Measurements from ENCODE around the gene TIGD6. TPM values are rescaled to one million over a fixed set of nuclear protein-coding genes. Genes with fewer than 3 reads are reported as not detected.
"Not testable (repeated sequence)": the region's sequence is repeated elsewhere in the genome, so short reads cannot be mapped to it uniquely, and the experiment has no call there.

Gene TIGD6
- total RNA-seq, 2 donors from 2014 or later: 3.8 to 4.7 TPM

DNA sequence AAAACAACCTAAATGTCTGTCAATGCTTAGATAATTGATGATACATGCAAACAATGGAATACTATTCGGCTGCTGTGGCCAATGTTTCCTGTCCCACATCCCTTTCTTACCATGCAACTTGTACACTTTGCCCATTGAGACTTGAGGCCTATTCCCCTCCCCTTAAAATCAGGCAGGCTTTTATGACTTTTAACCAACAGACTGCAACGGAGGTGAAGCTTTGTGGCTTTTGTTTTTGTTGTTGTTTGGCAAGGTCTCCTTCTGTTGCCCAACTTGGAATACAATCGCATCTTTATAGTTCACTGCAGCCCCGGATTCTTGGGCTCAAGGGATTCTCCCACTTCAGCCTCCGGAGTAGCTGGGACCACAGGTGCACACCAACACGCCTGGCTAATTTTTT, 45.7 kb downstream of the TIGD6 start:
- intact Hi-C loops (cut with DNase I): no loop called here
- no peak for DNase-seq (ENCODE audit: low spot score)

- intact Hi-C loops (cut with DNase I): no loop called here
- DNase-seq (ENCODE audit: low spot score): no peak
These were observed 46.9 kb downstream of the TIGD6 start for GRCh38 chr5:149953436-149954121.

DNA sequence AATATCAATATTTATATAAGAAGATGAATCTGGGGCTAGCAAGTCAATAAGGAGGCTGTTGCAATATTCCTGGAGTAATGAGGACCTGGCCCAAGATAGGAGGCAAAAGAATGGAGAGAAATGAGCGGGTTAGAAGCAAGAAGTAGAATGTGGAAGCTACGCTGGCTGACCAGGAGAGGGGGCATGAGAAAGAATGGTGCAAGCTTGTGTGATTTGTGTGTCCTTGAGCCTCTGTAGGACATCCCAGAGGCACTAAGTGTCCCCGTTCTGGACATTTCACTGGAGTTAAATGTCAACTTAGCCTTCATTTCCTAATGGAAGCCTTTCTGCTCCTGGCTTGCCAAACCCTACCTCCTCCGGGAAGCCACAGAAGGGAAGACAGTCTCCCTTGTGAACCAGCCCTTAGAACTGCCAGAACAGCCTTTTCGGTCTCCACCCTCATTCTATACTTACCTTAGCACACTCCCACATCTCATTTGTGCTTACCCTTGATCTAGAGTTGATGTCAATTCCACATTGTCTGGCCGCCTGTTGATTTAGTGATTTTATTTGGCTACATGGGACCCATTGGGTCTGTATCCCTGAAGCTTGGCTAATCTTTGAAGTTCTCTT, 49.2 kb downstream of the TIGD6 start:
- intact Hi-C loops (cut with DNase I): no loop called here
- DNase-seq (ENCODE audit: low spot score): no peak

DNA sequence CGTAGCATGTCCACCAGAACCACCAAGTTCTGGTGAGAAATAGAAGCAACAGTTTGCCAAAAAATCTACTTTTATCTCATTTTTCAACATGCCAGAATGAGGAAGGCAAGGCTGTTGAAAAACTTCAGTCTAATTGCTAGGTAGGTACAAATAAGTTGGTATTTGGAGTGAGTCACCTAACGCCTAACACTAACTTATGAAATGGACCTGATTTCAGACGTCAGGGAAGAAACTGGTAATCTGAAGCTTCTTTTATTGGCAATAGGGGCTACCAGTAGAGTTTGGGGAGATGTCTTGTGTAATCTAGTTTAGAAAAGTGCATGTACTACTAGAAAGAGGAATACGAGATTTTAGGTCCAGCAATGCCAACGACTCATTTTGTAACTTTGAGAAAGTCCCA, 51.5 kb downstream of the TIGD6 start:
- intact Hi-C loops (cut with DNase I): no loop called here
- no peak for DNase-seq (ENCODE audit: low spot score)

DNA sequence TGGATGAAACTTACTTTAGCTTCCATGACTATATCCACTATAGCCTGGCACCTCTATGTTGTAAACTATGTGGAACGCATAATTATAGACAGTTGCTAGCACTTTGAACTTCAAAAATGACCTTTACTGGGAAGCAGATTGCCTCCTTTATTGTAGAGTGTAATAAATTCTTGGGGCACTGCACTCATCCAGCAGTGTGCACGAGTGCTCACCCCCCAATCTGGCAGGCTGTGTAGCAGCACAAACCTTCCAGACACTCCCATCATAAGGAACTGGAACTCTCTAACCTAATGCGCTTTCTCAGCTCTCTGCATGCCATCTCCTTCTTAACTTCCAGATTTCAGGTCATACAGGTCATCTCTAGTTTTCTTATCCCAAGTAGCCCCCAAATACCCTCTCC, 54.3 kb downstream of the TIGD6 start:
- intact Hi-C loops (cut with DNase I): no loop called here
- DNase-seq (ENCODE audit: low spot score): no peak

DNA sequence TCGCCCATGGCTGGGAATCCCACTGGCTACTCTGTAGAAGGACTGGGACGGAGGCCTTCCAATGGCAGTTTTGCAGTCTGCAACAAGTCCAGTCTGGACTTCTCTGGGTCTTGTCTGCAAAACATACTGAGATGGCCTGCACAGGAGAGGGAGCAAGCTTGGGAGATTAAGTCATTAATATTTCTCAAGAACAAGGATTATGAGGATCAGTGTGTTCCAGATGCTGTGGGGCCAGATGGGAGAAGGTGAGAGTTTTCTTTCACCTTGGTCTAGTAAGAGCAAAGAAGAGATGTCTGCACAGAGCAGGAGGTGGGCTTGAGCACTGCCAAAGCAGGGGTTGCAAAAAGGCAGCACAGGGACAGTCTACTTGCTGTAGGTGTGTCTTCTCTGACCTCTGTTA, 55.8 kb downstream of the TIGD6 start, which contains the start of gene PDE6A:
Gene PDE6A, minus strand, starts transcription at position 128 of the 400 bp plus-strand sequence. Its CDS starts 120 bp downstream, at position 8.
- intact Hi-C loops (cut with DNase I): no loop called here

GRCh38 chr5:149943177-149943949, 57.1 kb downstream of the TIGD6 start:
- intact Hi-C loops (cut with DNase I); DNase-seq (ENCODE audit: low spot score): not testable (repeated sequence)

More for the DNA sequence above, 55.8 kb downstream of the TIGD6 start, which contains the start of gene PDE6A:
- no peak for DNase-seq (ENCODE audit: low spot score)

Other genes starting within 250 kb of the TIGD6 start
- gene PDE6A, start 55.9 kb downstream of the TIGD6 start, total RNA-seq: not detected
- 10 to 100 TPM; 11.3 to 13.2 TPM for gene SLC26A2, start 39.9 kb downstream of the TIGD6 start, total RNA-seq
- gene HMGXB3, start 85 bp upstream of the TIGD6 start, total RNA-seq: 10 to 100 TPM; 23.7 to 24.2 TPM
- gene CSF1R, start 85.9 kb upstream of the TIGD6 start, total RNA-seq: 10 to 100 TPM; 30.8 to 55.1 TPM
- gene PDGFRB, start 155.2 kb upstream of the TIGD6 start, total RNA-seq: 100 to 1,000 TPM; 251 to 394 TPM
- under 1 TPM in 1 of 2 donors, not detected in 1; 0.28 TPM for gene CDX1, start 166.1 kb upstream of the TIGD6 start, total RNA-seq
- gene SLC6A7, start 189.4 kb upstream of the TIGD6 start, total RNA-seq: under 1 TPM; 0.14 to 0.19 TPM